Mucosa of rectum (tissue), 2 donors: ENCODE measurements around the gene SATB1.
"Not testable (repeated sequence)": the region's sequence is repeated elsewhere in the genome, so short reads cannot be mapped to it uniquely, and the experiment has no call there.

Source experiments
- H3K27ac ChIP-seq, 2 donors: one replicate each; pipeline ENCODE4 v1.7.0; 2013; ENCODE audit warnings: inconsistent platforms in 2 of 2, low read depth in 2 of 2, low read length in 2 of 2
- H3K27me3 ChIP-seq, 2 donors: one replicate each; pipeline ENCODE4 v1.7.0; 2013; ENCODE audit warnings: low read length in 2 of 2; ENCODE audit not compliant: control insufficient read depth in 2 of 2, insufficient read depth in 2 of 2
- H3K36me3 ChIP-seq, 2 donors: one replicate each; pipeline ENCODE4 v1.7.0; 2013; ENCODE audit warnings: low read length in 2 of 2; ENCODE audit not compliant: control insufficient read depth in 2 of 2, insufficient read depth in 2 of 2
- H3K4me1 ChIP-seq, 2 donors: one replicate each; pipeline ENCODE4 v1.7.0; 2013; ENCODE audit warnings: low read length in 2 of 2, mild to moderate bottlenecking in 1 of 2; ENCODE audit not compliant: control insufficient read depth in 2 of 2, insufficient read depth in 2 of 2
- H3K4me3 ChIP-seq, 2 donors: one replicate each; pipeline ENCODE4 v1.7.0; 2013; ENCODE audit warnings: low read length in 2 of 2
- H3K9ac ChIP-seq, 2 donors: one replicate each; pipeline ENCODE4 v1.7.0; 2013; ENCODE audit warnings: low read length in 2 of 2, low read depth in 1 of 2, mild to moderate bottlenecking in 1 of 2
- H3K9me3 ChIP-seq, 2 donors: one replicate each; pipeline ENCODE4 v1.7.0; 2013; ENCODE audit warnings: low read length in 2 of 2; ENCODE audit not compliant: control insufficient read depth in 2 of 2
- donor health status: healthy.
- donor health status: Normal muscosa, but diverticular disease.

SATB1 gene

DNA sequence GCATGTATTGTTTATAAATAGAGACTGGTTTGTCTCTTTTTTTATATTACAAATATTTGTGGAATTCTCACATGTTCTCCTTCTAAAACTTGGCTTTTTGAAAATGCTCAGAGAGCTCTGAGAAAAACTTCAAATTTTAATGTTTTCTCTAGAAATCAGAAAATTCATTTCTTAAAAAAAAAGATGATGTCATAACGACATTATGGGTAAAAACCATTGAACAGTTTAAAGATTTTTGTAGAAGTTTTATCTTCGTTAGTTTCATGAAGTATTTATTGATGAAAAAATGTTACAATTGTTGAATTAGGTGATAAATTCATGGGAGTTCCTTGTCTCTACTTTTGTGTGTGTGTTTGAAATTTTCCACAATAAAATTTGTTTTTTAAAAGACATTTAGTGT is 81.3 kb downstream of the SATB1 start:
- Histone ChIP-seq H3K4me3 (no peak overlapping the region), H3K9me3 (no peaks in the 10 kb centered on the region), H3K27me3 (no peaks in the 10 kb centered on the region), H3K27ac (no peak overlapping the region), H3K9ac (no peak overlapping the region), H3K4me1 (no peaks in the 10 kb centered on the region), H3K36me3 (peaks cover 1 to 2% of the 10 kb centered on the region in 2 donors)

DNA sequence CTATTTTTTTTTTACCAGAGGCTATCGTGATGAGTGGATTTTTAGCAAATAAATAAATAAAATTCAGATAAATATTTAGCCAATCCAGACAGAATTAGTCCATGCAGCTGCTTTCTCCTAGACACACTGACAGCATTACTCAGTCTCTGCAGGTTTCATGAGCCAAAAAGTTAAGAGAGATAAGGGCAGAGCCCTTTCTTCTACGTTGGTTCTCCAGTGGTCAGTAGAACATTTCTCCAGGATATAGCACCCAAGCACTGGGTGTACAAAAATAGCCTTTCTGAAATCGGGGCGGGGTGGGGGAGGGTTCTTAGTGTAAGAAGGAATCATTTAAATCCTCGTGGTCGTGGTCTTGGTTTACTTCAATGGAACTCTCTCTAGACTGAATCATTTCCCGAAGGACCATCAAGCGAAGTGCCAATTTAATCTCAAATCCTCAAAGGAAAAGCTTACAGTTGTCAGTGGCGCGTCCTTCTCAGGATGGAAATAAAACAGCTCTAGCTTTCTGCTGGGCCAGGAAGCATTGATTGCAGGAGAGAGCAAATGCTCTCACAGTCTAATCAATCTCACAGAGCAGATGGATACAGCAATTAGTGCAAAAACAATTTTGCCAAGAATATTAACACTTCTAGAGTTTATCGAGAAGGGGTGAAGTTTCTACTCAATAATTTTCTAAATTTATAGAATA is 86.2 kb downstream of the SATB1 start:
- H3K27me3 ChIP-seq: no peaks in the 10 kb centered on the region
- H3K4me3 ChIP-seq: no peak overlapping the region
- H3K36me3 ChIP-seq: no peaks in the 10 kb centered on the region
- no peaks in the 10 kb centered on the region for H3K4me1 ChIP-seq
- H3K27ac ChIP-seq: no peak overlapping the region
- no peaks in the 10 kb centered on the region for H3K9me3 ChIP-seq
- no peak overlapping the region for H3K9ac ChIP-seq

DNA sequence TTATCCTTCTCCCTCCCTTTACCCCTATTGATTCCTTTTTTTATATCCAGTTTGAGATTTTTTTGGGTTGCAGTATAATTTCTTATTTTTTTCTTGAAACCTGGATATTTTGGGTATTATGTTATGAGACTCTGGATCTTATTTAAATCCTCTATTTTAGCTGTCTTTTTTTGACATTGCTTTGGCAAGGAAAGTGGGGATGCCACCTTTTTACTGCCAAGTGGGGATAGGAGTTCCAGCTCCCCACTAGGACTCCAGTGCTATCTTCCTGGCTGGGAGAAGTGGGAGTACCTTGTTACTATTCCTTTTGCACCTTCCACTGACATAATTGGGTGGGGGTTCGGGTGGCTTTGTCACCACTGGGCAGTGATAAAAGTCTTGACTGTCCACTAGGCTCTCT is 87.9 kb downstream of the SATB1 start:
- Histone ChIP-seq H3K9ac (no peak overlapping the region), H3K27ac (no peak overlapping the region), H3K4me3 (no peak overlapping the region), H3K36me3 (no peaks in the 10 kb centered on the region), H3K4me1 (no peaks in the 10 kb centered on the region), H3K27me3 (no peaks in the 10 kb centered on the region), H3K9me3 (no peaks in the 10 kb centered on the region)

DNA sequence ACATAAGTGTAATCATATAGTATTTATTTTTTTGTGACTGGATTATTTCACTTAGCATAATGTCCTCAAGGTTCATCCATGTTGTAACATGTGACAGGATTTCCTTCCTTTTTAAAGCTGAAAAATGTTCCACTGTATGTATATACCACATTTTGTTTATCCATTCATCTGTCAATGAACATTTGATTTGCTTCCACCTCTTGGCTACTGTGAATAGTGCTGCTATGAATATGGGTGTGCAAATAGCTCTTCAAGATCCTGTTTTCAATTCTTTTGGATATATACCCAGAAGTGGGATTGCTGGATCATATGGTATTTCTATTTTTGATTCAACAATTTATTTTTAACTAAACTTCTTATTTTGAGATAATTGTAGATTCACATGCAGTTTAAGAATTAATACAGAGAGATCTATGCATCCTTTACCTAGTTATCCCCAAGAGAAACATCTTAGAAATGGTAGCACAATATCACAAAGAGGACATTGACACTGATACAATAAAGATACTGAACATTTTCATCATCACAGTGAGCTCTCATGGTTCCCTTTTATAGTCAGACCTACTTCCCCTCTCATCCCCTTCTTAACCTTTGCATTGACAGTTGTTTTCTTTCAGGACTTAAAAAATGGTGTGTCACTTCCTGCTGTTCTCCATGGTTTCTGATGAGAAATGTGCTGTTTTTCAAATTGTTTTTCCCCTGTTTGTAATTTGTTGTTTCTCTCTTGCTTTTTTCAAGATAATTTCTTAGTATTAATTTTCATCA is 90.1 kb downstream of the SATB1 start:
- no peak overlapping the region for H3K9ac ChIP-seq
- H3K4me1 ChIP-seq: no peaks in the 10 kb centered on the region
- no peaks in the 10 kb centered on the region for H3K27me3 ChIP-seq
- H3K9me3 ChIP-seq: no peaks in the 10 kb centered on the region
- no peak overlapping the region for H3K4me3 ChIP-seq
- no peak overlapping the region for H3K27ac ChIP-seq
- no peaks in the 10 kb centered on the region for H3K36me3 ChIP-seq

DNA sequence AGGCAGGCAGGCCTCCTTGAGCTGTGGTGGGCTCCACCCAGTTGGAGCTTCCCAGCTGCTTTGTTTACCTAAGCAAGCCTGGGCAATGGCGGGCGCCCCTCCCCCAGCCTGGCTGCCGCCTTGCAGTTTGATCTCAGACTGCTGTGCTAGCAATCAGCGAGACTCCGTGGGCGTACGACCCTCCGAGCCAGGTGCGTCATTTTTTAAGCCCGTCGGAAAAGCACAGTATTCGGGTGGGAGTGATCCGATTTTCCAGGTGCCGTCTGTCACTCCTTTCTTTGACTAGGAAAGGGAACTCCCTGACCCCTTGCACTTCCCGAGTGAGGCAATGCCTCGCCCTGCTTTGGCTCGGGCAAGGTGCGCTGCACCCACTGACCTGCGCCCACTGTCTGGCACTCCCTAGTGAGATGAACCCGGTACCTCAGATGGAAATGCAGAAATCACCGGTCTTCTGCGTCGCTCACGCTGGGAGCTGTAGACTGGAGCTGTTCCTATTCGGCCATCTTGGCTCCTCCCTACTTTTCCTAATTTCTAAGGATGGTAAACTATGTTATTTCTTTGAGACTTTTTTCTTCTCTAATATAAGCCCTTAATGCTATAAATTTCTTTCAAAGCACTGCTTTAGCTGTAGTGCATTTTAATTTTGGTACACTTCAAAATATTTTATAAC is 94.2 kb downstream of the SATB1 start:
- H3K4me3 ChIP-seq: peak overlapping the region; percentile 43 to 52
- not testable (repeated sequence) for H3K27me3 ChIP-seq

DNA sequence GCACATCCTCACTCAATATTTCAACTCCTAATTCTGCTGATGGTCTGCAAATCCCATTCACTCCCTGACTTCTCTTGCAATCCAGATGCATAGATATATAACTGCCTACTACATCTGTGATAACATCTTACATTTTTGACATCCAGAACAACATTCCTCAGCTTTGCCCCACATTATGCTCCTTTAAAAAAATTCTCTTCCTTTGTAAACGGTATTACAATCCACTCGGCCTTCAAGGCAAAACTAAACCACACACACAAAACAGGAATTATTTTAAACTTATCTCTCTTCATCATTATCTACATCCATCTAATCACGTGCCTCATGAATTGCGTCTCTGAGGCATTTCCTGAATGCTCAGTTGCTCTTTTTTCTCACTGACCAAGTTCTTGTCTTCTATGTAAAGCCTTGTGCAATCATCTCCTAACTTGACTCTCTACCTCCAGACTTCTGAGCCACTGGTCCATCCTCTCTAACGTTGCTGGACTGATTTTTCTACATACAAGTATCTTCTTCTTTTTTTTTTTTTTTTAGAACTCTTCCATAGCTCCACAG is 117.0 kb downstream of the SATB1 start:
- H3K9ac ChIP-seq: no peak overlapping the region
- H3K27me3 ChIP-seq: no peaks in the 10 kb centered on the region
- H3K4me3 ChIP-seq: no peak overlapping the region
- no peak overlapping the region for H3K27ac ChIP-seq
- no peaks in the 10 kb centered on the region for H3K36me3 ChIP-seq
- no peaks in the 10 kb centered on the region for H3K9me3 ChIP-seq
- H3K4me1 ChIP-seq: no peaks in the 10 kb centered on the region

More for the DNA sequence above, 94.2 kb downstream of the SATB1 start:
- not testable (repeated sequence) for H3K4me1 ChIP-seq, H3K36me3 ChIP-seq, H3K9me3 ChIP-seq, H3K9ac ChIP-seq, H3K27ac ChIP-seq

DNA sequence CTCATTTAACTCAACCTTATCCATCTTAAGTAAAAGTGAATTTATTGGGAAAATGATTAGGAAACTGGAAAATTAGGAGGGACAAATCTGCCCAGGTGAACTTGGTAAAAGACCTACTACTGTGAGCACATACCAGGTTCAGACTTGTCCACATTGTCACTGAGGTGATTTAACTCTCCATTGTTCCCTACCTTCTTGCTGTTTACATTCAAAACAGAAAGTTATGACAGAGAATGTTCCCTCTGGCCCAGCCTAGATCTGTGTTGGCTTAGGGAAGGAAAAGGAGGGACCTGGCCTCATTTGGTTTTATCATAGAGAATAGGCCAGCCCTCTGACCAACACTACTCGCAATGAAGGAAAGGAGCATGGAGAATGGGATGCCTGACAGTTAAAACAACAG is 117.6 kb downstream of the SATB1 start:
- no peak overlapping the region for H3K4me3 ChIP-seq
- no peaks in the 10 kb centered on the region for H3K9me3 ChIP-seq
- H3K27me3 ChIP-seq: no peaks in the 10 kb centered on the region
- H3K36me3 ChIP-seq: no peaks in the 10 kb centered on the region
- no peak overlapping the region for H3K9ac ChIP-seq
- no peak overlapping the region for H3K27ac ChIP-seq
- no peaks in the 10 kb centered on the region for H3K4me1 ChIP-seq

DNA sequence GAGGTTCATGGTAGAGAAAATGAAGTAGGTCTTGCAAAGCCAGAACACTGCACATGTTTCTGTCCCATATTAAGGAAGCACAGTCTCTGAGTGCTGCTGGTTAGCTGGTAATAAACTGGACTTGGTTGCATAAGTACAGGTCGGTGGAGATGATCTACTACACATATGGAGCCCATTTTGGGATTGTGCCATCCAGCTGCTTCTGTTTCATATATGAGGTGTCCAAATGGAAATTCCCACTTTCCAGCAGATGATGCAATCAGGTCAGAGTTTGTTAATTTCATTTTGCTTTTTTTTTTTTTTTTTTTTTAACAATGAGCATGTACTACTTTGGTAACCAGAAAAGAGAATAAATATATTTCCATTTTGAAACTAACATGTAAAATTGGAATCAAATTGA is 122.6 kb downstream of the SATB1 start:
- Histone ChIP-seq H3K9ac (no peak overlapping the region), H3K4me3 (no peak overlapping the region), H3K4me1 (no peaks in the 10 kb centered on the region), H3K9me3 (no peaks in the 10 kb centered on the region), H3K27ac (no peak overlapping the region), H3K36me3 (no peaks in the 10 kb centered on the region), H3K27me3 (no peaks in the 10 kb centered on the region)

DNA sequence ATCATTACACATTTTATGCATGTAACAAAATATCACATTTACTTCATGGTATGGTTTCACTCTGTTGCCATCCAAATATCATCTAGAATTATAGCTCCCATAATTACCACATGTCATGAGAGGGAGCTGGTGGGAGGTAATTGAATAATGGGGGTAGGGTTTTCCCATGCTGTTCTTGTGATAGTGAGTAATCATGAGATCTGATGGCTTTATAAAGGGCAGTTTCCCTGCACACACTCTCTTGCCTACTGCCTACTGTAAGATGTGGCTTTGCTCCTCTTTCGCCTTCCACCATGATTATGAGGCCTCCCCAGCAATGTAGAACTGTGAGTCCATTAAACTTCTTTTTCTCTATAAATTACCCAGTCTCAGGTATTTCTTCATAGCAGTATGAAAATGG is 123.4 kb downstream of the SATB1 start:
- H3K9ac ChIP-seq: no peak overlapping the region
- no peaks in the 10 kb centered on the region for H3K27me3 ChIP-seq
- H3K36me3 ChIP-seq: no peaks in the 10 kb centered on the region
- no peak overlapping the region for H3K4me3 ChIP-seq
- H3K9me3 ChIP-seq: no peaks in the 10 kb centered on the region
- H3K27ac ChIP-seq: no peak overlapping the region
- H3K4me1 ChIP-seq: no peaks in the 10 kb centered on the region

DNA sequence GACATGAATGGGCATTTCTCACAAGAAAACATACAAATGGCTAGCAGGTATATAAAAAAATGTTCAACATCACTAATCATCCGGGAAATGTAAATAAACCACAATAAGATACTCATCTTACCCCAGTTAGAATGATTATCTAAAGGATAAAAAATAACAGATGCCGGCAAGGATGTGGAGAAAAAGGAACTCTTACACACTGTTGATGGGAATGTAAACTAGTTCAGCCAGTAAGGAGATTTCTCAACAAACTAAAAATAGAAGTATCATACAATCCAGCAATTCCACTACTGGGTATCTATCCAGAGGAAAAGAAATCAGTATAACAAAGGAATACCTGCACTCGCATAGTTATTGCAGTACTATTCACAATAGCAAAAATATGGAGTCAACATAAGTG is 124.2 kb downstream of the SATB1 start:
- H3K27ac ChIP-seq: no peak overlapping the region

More for the DNA sequence above, 124.2 kb downstream of the SATB1 start:
- no peak overlapping the region for H3K4me3 ChIP-seq
- no peak overlapping the region for H3K9ac ChIP-seq
- no peaks in the 10 kb centered on the region for H3K27me3 ChIP-seq
- H3K9me3 ChIP-seq: peaks cover 0 to under 1% of the 10 kb centered on the region in 2 donors
- no peaks in the 10 kb centered on the region for H3K4me1 ChIP-seq
- no peaks in the 10 kb centered on the region for H3K36me3 ChIP-seq
